Skeletal muscle cell (primary cell): ENCODE results near the gene MMAB.

ENCODE experiments used
- DNase-seq: peaks from one replicate; pipeline ENCODE4 v3.0.0-alpha.2; 2010; ENCODE audit warnings: low read depth
- H3K4me3 ChIP-seq: 2 replicates; pipeline ENCODE4 v1.5.1; 2011; ENCODE audit warnings: low read depth, mild to moderate bottlenecking, control low read depth, low read length, moderate library complexity

Gene MMAB

DNA sequence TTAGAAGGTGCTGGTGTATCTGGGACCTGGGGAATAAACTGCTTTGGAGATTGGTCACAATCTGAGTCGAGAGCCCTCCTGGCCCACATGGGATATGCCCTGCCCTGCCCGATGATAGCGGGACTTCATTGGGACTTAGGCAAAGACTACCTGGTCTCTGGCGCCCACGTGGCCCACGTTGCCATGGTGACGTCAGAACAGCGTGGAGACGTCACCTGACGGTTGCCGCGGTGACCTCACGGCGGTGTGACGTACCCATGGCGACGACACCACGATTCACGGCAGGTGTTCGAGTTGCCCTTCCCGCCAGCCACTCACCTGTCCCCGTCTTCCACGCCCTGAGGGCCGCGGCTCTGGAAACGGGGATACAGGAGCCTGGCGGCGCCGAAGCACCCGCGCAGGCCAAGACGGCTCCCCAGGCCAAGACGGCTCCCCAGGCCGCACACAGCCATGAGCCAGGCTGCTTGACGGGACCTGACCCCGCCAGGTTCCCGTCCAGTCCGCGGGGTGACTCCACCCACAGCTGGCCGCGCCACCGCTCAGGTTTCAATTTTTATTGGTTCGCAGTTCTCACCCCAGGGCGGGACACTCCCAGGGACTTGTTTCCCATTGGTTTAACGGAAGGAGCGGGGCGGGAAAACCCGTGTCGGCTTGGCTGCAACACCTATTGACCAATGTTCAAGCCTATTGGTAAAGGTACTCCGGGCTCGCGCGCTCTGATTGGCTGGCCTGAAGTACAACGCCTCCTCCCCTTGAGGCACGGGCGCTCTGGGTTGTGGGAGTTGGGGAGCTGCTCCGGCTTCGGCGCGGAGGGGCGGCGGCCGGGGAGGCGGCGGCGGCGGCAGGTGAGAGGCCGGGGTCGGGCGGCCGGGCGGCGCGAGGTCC lies at the start of gene MMAB, which contains the start of gene MVK:
Gene MMAB (minus strand): TSS at position 476 of the 885 bp plus-strand sequence. CDS start 24 bp downstream, at position 452.
Gene MVK (plus strand): TSS at position 766 of the 885 bp plus-strand sequence. CDS start 1,029 bp downstream, outside the sequence.
- peak; percentile 98 for DNase-seq
- H3K4me3 ChIP-seq: peak within 1 kb of the TSS; percentile 86

DNA sequence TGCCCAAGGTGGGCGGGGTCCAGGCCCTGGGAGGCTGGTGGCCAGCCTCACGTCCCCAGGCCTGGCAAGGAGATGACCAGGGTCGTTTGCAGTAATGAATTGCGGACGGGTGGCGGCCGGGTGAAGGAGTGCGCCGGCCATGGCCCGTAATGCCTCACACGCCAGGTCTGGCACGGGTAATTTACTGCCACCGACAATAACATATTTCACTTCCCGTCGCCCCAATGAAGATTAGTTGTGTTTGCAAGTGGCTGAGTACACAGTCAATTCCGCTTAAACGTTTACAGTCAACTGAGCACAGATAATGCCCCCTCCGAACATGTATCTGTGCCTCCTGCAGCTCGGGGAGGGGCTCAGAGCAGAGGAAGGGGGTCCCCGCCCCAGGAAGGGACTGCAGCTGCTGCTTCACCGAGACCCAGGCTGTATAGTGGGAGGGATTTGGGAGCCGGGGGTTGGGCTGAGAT lies 48.6 kb upstream of the MMAB start:
- no peak for DNase-seq
- H3K4me3 ChIP-seq: no peak overlapping the region

DNA sequence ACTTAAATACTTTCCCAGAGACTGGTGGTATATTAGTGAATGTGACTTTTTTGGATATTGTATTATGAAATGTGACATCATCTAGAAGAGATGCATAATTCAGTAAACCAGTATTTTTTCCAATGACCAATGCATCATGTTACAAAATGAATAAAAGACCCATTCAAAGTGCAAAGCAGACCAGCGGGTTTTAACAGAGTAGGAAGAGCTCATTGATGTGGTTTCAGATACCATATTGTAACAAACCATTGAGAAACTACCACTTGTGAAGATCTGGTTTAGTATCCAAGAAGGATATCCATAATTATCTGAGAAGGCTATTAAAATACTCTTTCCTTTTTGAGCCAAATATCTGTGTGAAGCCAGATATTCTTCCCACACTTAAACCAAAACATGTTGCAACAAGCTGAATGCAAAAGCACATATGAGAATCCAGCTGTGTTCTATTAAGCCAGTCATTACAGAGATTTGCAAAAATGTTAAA lies 47.9 kb upstream of the MMAB start:
- no peak overlapping the region for H3K4me3 ChIP-seq
- DNase-seq: no peak

DNA sequence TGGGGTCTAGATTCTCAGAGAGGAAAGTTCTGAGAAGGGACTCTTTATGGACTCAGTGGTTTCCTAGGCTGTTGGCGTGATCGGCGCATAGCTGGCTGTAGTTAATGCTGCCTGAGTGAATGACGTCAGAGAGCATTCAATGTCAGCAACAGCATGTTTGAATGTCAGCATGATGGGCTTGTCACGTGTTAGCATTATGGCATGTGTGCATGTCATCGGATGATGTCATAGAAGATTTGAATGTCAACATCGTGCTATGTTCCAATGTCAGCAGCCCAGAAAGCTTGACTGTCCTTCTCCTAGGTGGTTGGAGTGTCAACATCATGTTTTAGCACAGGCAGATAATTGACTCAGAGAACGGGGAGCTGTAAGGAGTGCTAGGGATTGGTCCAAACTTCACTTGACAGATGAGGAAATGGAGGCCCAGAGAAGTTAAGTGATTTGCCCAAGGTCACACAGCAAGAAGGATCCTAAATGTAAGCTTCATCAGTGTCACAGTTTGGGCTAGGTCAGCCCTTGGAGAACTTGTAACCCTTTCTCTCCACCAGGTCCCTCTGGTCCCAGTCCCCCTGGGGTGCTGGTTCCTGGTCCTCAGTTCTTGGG lies 45.8 kb upstream of the MMAB start:
- no peak for DNase-seq
- no peak overlapping the region for H3K4me3 ChIP-seq

DNA sequence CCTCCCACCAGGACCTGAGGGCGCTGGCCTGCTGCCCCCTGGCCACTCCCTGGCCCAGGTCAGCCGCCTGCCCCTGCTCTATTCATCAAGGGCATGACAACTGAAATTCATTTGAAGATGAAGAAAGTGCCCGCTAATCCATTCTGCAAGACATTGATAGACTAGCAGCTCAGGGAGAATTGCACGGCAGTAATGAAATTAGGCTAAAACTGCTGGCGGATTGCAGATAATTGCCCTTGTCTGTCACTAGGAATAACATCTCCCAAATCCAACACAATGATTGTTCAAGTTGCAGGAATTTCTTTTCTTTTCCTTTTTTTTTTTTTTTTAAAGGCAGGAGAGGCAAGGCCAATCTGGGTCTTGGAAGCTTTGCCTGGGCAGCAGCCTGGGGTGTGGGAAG lies 44.8 kb upstream of the MMAB start:
- H3K4me3 ChIP-seq: no peak overlapping the region
- no peak for DNase-seq

DNA sequence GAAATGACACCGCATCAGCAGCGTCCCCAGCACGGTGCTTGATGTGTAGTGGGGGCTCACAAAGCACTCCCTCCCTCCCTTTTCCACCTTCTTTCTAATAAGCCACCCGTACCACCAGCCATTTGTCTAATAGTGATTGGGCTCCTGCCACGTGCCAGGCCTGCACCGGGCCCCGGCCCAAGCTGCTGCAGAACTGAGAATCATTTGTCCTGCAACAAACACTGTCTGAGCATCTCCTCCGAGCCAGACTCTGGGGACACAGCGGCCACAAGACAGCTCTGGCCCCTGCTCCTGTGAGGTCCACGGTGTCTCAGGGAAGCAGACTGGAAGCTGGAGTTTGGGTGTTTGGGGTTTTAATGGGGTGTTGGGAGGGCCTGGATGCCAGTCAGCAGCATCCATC lies 44.2 kb upstream of the MMAB start:
- no peak for DNase-seq
- no peak overlapping the region for H3K4me3 ChIP-seq

DNA sequence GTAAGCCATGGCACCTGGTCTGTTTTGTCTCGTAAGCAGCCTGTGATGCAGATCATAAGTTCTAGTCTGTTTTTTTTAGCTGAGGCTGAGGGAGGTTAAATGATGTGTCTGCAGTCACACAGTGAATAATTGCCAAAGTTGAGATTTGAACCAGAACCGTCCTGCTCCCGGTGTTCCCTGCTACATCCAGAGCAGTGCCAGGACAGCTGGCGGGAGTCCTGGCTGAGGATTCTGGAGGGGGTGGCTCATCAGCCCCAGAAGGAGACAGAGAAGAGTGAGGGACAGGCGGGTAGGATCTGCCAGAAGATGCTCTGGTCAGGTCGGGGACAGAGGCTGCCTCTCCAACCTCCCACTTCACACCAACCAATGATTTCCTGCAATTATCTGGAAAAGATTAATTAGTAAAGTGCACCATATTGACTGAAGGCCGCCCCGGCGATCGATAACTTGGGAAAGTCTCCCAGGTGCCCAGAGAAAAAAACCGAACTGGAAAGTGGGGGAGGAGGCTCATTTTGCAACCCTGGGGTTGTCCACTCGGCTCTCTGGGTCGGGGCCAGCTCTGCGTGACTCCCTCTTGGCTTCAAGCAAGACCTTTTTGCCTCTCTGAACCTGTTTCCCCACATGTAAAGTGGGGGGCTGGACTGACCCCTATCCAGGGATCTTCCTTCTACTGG lies 42.4 kb upstream of the MMAB start:
- no peak overlapping the region for H3K4me3 ChIP-seq
- no peak for DNase-seq

DNA sequence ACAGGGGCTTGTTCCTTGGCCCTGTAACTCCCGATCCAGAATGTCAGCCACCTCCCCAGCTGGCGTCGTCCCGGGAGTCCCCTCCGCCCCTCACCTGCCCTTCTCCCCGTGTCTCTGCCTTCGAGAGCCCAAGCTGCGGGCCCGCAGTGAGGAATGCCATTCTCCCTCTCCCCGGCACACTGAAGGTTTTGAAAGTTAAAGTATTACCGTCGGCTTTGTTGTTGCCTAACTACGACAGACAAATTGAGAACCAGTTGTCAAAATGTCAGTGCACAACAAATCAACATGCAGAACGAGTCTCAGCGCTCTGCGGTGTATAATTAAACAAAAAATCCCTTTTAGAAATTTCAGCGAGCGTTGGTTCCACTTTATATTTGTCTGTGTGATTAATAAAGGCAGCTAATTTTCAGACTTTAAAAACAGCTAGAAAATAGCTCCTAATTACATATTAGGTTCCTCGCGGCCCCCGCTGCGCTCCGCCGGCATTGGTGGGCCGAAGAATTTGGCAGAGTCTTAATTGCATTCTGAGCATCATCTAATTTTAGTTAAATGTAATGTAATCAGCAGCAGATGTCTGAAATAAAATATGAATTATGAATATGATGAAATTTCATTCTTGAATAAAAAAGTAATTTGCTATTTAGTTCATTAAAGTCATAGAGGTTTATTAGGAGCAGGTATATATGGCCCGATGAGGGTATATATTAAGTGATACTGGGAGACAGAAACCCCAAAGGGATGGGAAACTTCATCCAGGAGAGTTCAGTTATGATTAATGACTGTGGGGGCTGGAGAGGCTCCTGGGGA lies 40.5 kb upstream of the MMAB start:
- no peak for DNase-seq
- no peak overlapping the region for H3K4me3 ChIP-seq

DNA sequence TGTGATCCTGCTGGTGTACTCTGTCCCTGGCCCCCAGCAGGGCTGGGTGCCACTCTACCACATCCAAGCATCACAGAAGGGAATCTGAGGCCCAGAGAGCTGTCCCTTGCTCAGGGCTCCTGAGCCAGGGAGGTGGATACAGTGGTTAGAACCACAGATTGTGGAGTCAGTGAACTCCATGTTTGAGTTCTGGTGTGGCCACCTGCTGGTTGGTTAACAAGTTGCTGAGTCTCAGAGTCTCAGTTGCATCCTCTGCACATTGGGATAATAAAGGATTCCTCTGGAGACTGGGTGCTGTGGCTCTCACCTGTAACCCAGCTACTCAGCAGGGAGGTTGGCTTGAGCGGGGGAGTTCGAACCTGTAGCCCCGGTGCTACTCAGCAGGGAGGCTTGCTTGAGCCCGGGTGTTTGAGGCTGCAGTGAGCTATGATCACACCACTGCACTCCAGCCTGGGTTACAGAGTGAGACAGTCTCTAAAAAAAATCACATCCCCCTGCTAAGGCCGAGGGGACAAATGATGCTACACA lies 39.7 kb upstream of the MMAB start:
- H3K4me3 ChIP-seq: no peak overlapping the region
- no peak for DNase-seq

DNA sequence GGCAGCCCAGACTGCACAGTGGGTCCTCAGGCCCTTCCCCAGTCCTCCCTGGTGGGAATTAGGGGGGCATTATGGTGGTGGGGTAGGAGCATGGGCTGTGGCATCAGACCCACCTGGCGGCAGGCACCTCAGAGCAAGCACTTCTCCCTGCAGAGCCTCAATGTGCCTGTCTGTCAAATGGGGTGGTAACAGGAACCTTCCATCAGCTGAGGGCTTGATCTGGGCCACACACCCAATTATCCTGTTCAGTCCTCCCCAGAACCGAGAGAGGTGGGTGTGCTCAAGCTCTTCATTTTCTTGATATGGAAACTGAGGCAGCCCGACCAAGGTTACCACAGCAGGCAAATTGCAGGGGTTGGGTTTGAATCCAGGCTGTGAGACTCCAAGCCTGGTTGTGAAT lies 38.7 kb upstream of the MMAB start:
- no peak for DNase-seq
- H3K4me3 ChIP-seq: no peak overlapping the region

DNA sequence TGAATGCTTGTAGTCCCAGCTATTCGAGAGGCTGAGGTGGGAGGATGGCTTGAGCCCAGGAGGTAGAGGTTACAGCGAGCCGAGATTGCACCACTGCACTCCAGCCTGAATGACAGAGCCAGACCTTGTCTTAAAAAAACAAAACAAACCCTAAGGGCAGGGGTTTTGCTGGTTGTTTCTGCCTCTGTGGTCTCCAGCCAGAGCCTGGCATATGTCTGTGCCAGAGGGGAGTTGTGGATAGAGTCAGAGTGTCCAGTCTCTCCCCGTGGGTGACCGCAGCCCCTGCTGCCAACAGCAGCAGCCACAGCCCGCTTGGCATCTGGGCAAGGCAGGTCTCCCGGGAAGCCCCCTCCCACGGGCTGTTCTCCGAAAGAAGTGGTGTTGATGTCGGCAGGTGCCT lies 37.9 kb upstream of the MMAB start:
- H3K4me3 ChIP-seq: no peak overlapping the region

DNA sequence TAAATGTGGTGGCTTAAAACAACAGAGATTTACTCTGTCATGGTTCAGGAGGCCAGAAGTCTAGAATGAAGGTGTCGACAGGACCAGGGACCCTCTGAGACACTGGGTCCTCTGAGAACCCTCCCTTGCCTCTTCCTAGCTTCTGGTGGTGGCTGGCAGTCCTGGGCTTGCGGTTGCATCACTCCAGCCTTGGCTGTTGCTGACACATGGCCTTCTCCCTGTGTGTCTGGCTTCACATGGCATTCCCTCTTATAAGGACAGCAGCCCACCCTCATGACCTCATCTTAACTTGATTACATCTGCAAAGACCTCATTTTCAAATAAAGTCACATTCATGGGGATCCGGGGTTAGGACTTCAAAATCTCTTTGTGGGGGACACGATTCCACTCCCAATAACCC lies 37.2 kb upstream of the MMAB start:
- no peak overlapping the region for H3K4me3 ChIP-seq
- DNase-seq: no peak

More for the DNA sequence above, 37.9 kb upstream of the MMAB start:
- DNase-seq: no peak

DNA sequence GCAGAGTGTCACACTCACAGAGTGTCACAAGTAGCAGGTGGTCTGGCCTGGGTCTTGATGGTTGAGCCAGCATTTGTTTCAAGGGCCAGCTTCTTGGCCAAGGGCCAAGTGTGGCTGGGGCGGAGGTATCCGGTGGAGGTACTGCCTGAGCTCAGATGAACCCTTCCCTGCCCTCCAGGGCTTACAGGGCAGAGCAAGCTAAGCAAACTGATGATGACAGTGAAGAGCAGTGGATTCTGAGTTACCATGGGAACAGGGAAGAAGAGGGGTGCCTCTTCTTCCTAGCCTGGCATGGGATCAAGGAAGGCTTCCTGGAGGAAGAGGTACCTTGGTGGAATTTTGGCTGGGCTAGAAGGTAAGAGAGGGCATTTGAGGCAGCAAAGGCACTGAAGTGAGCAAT lies 36.0 kb upstream of the MMAB start:
- H3K4me3 ChIP-seq: no peak overlapping the region
- DNase-seq: no peak

DNA sequence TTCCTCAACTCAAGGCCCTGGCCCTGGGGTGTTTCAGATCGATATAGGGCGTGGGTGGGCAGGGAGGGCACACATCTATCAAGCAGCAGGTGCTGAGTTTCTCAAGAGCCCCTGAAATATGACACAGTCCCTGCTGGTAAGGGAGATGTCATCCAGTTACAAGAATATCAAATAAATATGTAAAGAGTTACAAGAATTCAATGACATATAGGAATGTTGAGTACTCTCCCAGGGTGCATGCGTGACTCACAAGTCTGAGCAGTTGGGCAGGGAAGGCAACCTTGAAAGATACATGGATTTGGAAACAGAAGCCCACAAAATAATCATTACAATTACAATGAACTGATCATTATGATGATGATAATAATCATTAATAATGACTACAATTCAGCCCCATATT lies 35.5 kb upstream of the MMAB start:
- no peak overlapping the region for H3K4me3 ChIP-seq

DNA sequence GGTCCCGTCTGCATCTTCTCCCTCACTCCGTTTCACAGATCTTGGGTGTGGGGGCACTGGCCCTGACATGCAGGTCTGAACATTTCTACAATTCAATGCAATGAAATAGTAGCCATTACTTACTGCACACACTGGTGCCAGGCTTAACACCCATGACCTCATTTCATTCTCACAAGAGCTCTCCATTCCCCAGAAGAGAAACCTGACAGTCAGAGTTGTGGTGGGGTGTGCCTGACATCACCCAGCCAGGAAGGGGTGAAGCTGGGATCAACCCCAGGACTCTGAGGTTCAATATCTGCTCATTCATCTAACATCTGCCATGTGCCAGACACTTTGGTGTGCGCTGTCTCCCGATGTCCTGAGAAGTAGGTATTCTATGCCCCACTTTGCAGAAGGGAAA lies 35.0 kb upstream of the MMAB start:
- no peak for DNase-seq
- H3K4me3 ChIP-seq: no peak overlapping the region

More for the DNA sequence above, 35.5 kb upstream of the MMAB start:
- no peak for DNase-seq

DNA sequence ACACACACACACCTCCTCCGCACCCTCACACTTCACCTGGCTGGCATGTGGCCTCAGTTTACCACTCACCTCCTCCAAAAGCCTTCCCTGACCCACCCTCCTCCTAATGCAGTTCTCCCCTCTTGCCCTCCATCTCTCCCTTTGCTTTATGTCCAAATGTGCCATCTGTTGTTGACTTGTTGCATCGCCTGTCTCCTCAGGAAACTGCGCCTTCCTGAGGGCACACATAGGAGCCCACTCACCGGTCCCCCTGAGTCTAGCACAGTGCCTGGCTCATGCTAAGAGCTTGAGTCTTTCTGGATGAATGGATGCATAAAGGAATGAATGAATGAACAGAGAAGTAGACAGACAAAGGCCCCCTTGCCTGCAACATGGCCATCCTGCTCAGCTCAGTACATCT lies 34.3 kb upstream of the MMAB start:
- no peak for DNase-seq
- H3K4me3 ChIP-seq: no peak overlapping the region

DNA sequence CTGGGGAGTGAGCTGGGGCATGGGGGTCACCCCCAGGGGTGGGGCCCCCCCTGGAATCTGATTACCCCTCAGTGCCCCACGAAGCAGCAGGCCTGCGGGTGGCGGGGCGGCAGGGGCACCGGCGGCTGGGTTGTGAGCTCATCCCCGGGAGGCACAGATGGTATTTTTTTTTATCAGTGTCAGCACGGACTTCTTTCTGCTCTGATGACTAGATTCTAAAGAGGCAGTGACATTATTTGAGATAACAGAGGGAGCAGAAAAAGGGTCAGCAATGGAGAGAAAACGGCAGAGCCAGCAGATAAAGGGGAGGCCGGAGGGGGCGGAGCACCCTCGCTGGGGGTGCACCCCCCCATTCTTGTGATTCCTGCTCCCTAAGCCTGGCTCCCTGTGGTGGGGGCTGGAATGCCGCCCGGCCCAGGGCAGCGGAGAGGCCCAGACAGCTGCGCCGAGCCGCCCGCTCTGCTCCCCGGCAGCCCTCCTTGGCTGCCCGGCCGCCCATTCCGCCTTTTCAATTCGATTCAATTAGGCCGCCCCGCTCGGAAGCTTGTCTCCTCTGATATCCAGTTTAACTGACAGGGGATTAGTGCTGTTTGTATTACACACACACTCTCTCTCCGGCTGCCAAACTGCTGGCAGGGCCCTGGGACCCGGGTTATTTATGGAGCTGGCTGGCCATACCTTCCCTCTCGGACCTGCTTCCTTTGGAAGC lies 33.2 kb upstream of the MMAB start:
- no peak for DNase-seq
- no peak overlapping the region for H3K4me3 ChIP-seq

DNA sequence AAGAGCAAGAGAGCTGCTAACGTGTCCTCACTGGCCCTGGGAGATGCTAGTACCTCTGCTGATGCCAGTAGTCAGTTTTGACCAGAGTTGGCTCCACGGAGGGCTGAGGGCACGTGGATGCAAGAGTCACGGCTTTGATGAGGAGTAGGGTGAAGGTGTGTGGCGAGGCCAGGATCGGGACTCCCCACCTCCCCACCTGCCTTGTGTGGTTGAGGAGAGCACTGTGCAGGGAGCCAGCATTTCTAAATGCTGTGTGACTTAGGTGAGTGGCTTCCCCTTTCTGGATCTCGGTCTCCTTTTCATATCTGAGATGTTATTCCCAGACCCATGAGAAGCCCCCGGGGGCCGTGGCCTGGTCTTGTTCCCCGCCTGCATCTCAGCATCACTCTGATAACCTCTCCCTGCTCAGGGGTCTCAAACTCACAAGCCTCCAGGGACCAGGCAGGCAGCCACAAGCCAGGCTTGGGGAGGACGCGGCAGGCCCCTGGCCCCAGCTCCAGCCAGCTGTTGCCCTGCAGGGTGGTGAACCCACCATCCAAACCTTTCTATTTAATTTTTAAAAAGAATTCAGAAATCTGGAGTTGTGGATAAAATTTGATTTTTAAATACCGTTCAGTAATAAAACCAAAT lies 32.4 kb upstream of the MMAB start:
- DNase-seq: no peak
- no peak overlapping the region for H3K4me3 ChIP-seq
